HG03520 (cell line): ENCODE data around the gene KANSL1.
"Not testable (repeated sequence)": the region's sequence is repeated elsewhere in the genome, so short reads cannot be mapped to it uniquely, and the experiment has no call there.

Experiments used
- ATAC-seq: cut with Tn5 transposase; IDR thresholded peaks from one replicate; pipeline ENCODE4 v1.9.1; 2021; ENCODE audit warnings: mild to moderate bottlenecking, moderate library complexity; ENCODE audit not compliant: unreplicated experiment

KANSL1 gene

DNA sequence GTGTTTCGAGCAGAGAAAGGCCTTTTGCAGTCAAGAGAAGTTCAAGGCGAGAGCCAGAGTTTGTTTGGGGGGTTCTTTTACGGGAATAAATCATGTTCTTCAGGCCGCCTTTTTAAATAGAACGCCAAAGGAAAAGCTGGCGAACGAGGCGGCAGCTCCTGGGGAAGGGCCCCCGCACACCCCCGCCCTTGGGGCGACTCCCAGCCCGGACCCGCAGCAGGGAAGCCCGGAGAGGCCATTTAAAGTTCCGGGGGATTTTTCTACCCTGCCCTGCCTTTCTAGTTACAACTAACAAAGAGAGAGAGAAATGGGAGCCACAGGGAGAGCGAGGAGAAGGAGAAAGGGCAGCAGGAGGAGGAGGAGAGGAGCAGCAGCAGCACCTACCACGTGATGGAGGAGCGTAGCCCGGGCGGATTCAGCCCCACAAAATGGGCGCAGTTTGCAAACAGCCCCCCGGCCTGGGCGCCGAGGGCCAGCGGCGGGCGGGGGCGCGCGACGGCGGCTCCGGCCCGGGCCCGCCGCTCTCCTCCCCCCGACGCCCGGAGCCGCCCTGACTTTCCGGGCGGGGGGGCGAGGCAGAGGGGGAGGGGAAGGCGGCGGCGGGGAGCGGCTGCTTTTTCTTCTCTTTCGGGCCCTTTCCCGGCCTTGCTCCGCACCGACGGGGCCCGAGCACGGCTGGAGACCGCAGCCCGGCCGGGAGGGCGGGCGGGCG is 634 bp downstream of the KANSL1 start:
- peak; percentile 28 for ATAC-seq

DNA sequence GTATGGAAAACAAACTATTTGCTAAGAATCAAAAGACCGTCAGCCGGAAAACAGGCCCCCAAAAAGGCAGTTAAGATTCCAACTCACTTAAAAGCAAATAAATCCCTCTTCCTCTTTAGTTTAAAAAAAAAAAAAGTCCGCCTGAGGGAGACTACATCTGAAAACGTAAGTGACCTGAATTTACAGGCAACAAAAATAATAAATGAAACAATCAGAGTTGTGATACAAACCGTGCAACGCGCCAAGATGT is 1.1 kb downstream of the KANSL1 start:
- ATAC-seq, result no peak

DNA sequence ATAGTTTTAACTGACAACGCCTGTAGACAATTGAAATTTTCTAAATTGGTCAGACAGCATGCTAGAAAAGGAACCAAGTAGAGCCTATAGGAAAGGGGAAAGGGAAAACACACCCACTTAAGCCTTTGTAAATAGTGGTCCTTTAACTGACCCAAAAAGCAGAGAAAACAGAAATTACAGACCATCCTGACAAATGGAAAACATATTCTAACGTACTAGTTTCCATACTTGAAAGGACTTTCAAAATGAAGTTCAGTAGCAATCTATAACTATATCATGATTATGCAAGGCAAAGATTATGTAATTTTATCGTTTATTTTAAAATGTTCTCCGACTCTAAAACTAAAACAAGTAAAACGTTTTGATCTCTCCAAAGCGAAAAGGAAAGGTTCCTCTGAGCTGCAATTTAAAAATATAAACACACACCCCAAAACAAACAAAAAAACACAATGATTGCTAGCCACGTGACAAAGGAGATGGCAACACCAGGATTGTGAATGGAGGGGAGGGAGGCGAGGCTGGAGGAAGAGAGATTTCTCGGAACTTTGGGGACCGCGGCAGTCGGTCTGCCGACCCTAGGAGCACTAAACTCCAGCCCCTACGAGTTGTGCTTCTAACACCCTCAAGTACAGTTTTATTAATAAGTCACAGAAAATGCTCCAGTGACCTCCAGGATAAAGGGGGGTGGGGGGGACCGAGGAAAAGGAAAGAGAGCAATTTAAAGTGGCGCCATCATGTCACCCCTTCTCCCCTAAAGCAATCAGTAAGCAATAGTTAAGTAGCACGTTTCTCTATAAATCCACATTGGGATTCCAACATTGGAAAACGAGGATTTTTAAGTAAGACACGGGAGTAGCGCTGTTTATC is 1.7 kb downstream of the KANSL1 start:
- ATAC-seq, result no peak

DNA sequence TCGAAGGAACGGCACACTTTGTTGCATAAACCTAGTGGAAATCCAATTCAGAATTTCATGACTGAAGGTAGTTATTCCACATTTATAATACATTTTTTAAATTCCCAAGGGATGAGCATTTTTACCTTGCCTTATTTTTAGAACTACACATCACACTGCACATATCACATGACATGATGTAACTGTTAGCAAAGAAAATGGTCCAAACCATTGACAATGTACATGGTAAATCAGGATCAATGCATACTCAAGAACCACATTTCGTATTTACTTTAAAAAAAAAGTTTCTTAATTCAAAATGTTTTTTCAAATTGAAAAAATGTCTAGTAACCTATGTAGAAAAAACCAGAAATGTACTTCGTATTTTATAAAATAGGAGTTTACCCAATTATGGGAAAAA is 2.5 kb downstream of the KANSL1 start:
- ATAC-seq, result no peak

DNA sequence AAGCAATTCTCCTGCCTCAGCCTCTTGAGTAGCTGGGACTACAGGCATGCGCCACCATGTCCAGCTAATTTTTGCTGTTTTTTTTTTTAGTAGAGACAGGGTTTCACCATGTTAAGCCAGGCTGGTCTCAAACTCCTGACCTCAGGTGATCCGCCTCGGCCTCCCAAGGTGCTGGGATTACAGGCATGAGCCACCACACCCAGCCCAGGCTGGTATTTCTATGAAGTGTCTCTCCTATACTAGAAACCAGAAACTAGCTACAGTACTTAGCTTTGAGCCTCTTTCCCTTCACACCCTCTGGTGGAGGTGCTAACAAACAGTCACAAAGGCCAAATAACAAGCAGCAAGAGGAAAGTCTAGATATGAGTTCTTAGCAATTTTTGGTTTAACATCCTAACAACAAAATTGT is 6.4 kb downstream of the KANSL1 start:
- ATAC-seq, result not testable (repeated sequence)

DNA sequence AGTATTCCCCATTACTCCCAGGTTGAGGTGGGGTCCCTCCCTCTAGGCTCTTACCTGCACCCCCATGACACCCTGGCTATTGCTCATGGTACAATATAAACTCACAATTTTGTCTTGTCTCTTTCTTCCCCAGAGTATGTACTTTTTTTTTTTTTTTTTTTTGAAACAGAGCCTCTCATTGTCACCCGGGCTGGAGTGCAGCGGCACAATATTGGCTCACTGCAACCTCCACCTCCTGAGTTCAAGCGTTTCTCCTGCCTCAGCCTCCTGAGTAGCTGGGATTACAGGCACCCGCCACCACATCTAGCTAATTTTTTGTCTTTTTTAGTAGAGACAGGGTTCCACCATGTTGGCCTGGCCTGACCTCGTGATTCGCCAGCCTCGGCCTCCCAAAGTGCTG is 8.5 kb downstream of the KANSL1 start:
- no peak for ATAC-seq

DNA sequence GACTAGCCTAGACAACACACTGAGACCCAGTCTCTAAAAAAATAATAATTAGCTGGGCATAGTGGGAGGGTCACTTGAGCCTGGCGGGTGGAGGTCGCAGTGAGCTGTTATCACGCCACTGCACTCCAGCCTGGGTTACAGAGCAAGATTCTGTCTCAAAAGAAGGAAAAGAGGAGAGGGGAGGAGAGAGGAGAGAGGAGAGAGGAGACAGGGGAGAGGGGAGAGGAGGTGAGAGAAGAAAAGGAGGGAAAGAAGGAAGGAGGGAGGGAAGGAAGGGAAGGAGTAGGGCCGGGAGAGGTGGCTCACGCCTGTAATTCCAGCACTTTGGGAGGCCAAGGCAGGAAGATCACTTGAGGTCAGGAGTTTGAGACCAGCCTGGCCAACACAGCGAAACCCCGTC is 9.8 kb downstream of the KANSL1 start:
- ATAC-seq, result not testable (repeated sequence)

DNA sequence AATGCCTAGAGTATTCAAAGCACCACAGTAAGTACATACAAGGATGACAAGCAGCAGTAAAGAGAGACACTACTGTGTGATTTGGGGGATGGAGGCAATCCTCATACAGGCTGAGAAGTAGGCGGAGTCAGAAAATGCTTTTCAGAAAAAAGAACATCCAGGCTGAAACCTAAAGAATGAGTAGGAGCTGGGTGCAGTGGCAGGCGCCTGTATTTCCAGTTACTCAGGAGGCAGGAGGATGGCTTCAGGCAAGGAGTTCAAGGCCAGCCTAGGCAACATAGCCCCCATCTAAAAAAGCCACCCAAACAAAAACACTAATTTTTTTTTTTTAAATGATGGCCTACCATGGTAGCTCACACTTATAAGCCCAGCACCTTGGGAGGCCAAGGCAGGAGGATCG is 10.3 kb downstream of the KANSL1 start:
- no peak for ATAC-seq

DNA sequence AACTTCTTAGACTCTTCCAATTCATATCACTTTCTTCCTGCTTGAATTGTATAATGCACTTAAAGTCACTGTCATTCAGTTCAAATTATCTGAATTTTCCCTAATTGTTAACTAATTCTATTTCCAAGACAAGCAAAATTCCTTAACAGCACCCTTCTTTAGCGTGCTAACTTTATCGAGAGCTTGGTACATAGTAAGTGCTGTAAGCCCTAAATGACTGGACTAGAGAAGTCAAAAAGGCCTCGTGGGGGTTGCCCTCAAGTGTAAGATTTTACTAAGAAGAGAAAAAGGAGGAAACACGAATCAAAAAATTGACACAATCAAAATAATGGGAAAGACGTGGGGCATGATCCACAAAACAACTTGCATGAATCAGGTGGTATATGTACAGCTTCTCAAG is 11.3 kb downstream of the KANSL1 start:
- ATAC-seq, result no peak

DNA sequence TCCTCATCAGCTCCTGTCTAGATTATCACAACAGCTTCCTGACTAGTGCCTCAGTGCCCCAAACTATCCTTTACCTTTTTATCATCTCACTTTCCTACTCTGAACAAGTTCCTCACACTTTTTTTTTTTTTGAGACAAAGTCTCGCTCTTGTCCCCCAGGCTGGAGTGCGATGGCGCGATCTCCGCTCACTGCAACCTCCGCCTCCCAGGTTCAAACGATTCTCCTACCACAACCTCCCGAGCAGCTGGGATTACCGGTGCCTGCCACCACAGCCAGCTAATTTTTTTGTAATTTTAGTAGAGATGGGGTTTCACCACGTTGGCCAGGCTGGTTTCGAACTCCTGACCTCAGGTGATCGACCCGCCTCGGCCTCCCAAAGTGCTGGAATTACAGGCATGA is 11.9 kb downstream of the KANSL1 start:
- not testable (repeated sequence) for ATAC-seq

DNA sequence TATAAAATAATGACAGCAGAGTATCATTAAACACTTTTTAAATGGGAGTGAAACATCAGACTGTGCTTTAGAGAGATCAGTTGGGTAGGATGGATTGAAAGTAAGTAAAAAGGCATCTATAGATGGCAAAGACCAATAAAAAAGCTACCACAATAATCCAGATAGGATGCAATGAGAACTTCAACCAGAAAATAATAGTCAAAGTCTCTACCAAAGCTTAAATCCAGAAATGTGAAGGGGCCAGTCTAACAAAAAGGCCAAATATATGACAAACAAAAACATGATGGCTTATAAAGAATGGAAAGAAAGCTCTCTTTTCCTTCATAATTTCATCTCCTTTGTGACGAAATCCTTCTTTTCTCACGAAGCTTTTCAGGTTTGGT is 12.3 kb downstream of the KANSL1 start:
- no peak for ATAC-seq

DNA sequence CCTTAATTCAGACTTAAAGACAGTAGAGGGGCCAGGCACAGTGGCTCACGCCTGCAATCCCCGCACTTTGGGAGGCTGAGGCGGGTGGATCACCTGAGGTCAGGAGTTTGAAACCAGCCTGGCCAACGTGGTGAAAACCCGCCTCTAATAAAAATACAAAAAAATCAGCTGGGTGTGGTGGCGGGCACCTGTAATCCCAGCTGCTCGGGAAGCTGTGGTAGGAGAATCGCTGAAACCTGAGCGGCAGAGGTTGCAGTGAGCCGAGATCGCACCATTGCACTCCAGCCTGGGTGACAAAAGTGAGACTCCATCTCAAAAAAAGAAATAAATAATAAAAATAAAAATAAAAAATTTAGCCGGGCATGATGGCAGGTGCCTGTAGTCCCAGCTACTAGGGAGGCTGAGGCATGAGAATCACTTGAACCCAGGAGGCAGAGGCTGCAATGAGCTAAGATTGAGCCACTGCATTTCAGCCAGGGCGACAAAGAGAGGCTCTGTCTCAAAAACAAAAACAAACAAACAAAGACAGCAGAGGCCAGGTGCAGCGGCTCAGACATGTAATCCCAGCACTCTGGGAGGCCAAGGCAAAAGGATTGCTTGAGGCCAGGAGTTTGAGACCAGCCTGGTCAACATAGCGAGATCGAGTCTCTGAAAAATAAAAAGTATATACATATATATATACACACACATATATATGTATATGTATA is 12.9 kb downstream of the KANSL1 start:
- ATAC-seq, result not testable (repeated sequence)

DNA sequence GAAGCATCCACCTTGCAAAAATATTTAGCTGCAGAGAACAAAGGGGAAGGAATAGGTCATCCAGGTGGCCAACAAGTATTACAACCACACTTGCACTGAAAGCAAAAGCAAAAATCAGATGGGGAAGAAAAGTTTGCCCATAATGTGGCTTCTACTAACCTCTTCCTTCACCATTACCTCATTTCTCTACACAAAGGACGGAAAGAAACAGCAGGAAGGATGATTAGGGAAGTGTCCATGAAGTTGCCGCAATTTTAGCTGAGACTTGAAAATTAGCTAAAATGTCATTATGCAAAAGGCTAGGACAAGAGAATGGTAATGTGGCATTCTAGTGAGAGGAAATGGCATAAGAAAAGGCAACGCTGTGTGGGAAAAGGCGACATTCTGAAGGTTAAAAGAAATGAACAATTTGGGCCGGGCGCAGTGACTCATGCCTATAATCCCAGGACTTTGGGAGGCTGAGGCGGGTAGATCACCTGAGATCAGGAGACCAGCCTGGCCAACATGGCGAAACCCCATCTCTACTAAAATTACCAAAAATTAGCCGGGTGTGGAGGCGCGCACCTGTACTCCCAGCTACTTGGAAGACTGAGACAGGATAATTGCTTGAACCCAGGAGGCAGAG is 13.7 kb downstream of the KANSL1 start:
- ATAC-seq, result no peak

DNA sequence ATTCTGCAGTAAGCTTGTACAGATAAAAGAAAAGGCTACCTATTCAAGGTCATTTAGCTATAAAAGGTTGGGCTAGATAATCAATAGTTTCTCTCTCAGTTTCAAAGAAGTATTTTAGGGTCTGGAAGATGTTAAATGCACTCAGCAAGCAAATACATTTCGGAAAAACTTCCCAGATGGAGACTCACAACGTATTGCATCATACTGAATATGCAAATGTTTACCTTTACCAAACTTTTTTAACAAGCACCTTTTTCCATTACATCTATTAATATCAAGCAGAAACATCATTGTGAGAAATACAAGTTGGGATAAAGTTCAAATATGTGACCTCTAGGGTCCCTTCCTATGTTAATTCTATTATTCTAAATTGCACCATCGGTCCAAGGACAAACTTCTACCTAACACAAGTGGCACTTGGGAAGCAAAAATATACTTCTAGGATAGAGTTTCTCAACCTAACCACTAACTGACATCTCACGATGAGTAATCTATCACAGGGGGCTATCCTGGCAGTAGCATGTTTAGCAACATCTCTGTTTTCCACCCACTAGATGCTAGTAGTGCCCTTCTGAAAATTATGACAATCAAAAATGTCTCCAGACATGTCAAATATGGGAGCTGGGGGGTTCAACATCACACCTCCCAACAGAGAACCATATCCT is 14.5 kb downstream of the KANSL1 start:
- ATAC-seq, result no peak

DNA sequence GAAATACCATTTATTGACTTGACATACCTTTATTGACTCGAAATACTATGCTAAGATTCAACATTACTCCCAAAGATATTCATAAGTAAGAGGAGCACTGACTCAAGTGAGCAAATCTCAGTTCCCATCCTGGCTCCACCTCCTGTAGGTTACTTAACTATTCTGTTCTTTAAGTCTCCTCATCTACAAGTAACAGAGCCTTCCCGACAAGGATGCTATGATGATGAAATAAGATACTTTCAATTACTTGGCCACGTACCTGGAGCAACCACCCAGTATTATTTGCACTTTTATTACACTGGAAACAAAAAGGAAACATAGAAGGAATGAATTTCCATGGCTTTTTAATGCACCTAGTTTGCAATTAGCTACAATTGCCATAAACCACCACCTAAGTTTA is 16.3 kb downstream of the KANSL1 start:
- ATAC-seq, result no peak

DNA sequence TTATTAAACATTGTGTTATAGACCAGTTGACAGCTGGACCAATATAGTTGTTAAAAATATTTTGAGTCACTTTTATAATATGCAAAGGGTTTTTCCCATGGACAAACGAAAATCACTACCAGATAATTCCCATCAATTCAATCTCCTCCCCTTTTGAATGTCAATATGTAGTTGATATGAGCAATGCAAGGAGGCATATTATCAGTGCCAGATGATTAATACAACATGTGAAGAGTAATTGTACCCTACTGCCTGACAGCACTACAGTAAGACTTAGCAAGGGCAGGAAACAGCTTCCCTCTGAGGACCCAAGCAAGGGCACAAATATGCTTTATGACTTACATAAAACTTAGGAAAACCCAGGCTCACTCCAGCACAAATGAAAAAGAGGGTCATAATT is 17.3 kb downstream of the KANSL1 start:
- no peak for ATAC-seq

DNA sequence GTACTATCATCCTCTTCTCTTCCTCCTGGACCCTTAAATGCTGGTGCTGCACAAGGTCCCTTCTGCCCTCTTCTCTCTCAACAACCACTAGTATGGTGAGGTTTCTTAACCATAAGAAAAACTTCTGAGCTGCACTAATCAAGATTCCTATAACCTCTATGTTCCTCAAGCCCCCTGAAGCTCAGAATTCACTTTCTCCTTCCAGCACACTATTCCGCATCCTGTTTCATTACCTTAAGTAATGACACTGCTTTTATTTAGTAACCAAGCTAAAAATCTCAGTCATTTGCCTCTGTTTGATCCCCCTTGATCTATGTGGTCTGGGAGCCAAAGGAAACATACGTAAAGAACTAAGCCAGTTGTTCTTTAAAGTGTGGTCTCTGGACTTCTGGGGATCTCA is 20.1 kb downstream of the KANSL1 start:
- no peak for ATAC-seq

DNA sequence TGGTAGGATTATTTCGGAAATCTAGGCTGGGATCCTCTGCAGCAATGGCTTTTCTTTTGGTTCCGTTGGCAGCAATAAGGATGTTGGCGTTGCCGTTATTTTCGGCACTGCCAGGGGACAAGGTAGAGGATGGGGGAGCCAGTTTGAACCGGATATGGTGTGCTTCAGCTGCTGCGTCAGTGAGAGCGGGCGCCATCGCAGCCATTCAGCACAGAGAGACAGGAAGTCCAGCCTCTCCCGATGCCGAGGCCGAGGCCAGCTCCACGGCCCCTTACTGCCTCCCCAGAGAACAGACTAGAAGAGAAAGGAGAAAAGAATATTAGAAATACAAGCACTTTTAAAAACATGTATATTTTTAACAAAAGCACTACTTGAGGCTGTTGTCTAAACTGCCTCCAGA is 21.3 kb downstream of the KANSL1 start:
- no peak for ATAC-seq

DNA sequence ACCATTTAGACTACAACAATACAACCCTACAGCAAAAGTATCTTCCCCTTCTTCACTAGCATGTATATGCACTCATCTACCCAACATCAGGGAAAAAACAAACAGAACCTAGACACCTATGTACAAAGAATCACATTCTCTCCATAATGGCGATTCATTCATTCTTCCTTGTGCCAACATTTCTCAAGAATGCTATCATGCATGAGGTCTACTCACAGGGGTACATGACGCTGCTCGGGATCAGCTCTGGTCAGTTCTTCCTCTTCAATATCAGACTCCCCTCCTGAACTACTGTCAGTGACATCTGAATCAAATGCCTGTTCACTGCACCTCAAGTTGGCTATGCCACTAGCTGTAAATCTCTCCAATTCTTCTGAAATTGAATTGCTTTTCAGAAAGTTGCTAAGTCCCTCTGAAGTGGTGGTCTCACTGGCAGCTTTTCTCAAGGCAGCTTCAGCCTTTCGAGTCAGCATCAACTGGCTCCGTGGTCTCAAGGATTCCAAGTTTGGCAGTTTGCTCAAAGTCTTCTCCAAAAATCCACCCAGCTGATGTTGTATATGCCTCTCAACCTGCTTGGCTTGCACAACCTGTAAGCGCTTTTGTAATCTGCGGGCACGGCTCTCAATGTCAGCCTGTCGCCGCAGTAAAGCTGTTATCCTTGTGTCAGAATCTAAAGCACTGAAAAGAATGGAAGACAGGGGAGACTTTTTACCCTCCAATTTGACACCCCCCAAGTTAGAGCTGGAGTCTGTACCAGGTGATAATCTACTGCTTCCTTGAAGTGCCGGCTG is 22.4 kb downstream of the KANSL1 start:
- no peak for ATAC-seq

DNA sequence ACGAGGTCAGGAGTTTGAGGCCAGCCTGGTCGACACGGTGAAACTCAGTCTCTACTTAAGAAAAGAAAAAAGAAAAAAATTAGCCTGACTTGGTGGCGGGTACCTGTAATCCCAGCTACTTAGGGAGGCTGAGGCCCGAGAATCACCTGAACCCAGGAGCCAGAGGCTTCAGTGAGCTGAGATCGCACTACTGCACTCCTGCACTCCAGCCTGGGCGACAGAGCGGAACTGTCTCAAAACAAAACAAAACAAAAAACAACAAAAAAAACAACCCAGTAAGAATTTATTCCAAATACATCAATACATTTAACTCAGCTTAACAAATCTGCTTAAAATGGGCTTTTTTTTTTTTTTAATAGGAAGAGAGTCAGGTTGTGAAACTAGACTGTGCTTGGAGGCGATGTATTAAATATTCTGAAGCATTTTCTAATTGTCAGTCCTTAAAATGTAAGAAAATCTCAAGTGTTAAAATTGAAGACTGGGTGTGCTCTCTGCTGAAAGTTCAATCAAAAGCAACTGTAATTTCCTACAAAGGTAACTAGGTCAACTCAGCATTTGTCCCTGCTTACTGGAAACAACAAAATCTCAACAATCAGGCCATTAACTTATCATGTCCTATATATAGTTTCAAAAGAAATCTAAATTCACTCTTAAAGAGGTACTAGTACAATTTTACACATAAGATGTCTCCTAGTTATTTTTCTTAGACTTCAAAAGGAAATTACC is 23.2 kb downstream of the KANSL1 start:
- ATAC-seq, result no peak
